ENCODE results near the gene CD28. TPM values are rescaled to one million over a fixed set of nuclear protein-coding genes. Genes with fewer than 3 reads are reported as not detected.

The CD28 gene
- total and polyA plus RNA-seq, 10 donors = 1.3 to 22.4 (median 13.0) TPM

DNA sequence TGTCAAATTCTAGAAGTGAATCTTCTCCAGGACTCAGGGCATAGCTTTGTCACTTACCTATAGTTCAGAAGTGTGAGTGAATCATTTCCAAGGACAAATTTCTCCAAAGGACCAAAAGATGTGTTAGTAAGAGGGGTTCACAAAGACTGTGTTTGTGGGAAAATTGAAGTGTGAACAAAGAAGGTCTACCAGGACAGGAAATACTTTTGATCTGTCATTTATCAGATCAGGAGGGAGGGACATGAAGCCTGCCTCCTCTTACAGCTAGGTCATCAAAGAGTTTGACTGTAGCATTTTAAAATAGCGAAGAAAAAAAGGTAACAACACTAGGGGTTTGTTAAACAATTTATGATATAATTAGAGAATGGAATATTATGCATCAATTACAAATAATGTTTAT, 2.0 kb upstream of the CD28 start:
- H3K27ac ChIP-seq = peak overlapping the region; percentile 32 to 84 (median 68)
- H3K4me1 ChIP-seq = peaks cover 6 to 36% (median 13%) of the 10 kb centered on the region in 6 donors
- no peak overlapping the region for H3K4me3 ChIP-seq
- no peaks in the 10 kb centered on the region for H3K36me3 ChIP-seq
- no peaks in the 10 kb centered on the region for H3K27me3 ChIP-seq (replicated peaks in 1 of 7)
- intact Hi-C loops (cut with DNase I; ENCODE audit: low total_unique reads) = no loop called here
- 66 to 82% (median 73%) methylated on average over 1 of the region's 1 CpG for WGBS, 5 donors
- peaks cover 0 to 17% (median 4%) of the 10 kb centered on the region in 8 donors for H3K9me3 ChIP-seq
- DNase-seq = no peak
- no peak for TF ChIP-seq POLR2AphosphoS5 (IDR thresholded peaks at IDR 0.05)
- TF ChIP-seq, protein P1, sequence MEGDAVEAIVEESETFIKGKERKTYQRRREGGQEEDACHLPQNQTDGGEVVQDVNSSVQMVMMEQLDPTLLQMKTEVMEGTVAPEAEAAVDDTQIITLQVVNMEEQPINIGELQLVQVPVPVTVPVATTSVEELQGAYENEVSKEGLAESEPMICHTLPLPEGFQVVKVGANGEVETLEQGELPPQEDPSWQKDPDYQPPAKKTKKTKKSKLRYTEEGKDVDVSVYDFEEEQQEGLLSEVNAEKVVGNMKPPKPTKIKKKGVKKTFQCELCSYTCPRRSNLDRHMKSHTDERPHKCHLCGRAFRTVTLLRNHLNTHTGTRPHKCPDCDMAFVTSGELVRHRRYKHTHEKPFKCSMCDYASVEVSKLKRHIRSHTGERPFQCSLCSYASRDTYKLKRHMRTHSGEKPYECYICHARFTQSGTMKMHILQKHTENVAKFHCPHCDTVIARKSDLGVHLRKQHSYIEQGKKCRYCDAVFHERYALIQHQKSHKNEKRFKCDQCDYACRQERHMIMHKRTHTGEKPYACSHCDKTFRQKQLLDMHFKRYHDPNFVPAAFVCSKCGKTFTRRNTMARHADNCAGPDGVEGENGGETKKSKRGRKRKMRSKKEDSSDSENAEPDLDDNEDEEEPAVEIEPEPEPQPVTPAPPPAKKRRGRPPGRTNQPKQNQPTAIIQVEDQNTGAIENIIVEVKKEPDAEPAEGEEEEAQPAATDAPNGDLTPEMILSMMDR (IDR thresholded peaks at IDR 0.05 in 8 of 11, conservative IDR thresholded peaks at IDR 0.05 in 3 of 11) = no peak
- no peak for TF ChIP-seq POLR2A (IDR thresholded peaks at IDR 0.05)

DNA sequence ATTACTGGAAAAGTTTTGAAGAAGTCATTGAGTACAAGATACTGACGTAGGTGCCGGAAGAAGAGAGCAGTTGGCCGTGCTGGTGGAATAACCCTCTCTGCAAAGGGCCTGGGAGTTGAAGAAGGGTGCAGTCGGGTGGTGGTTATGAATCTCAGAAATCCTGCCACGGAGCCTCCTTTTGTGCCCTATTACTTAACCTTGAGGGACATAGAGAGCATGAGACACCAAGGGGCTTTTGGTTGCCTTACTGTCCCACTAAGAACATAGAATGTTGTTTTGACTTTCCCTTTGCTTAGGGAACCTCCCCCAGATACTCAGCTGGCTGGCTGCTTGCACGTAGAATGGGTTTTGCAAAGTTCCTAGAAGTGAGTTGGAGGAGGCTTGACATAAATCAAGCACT, 1.3 kb upstream of the CD28 start:
- H3K27me3 ChIP-seq (replicated peaks in 1 of 7) = no peaks in the 10 kb centered on the region
- peak in 1 of 3 donors; percentile 51 for TF ChIP-seq POLR2AphosphoS5 (IDR thresholded peaks at IDR 0.05)
- TF ChIP-seq, protein P1 (IDR thresholded peaks at IDR 0.05 in 8 of 11, conservative IDR thresholded peaks at IDR 0.05 in 3 of 11) = no peak
- 68 to 78% (median 75%) methylated on average over 6 of the region's 6 CpGs for WGBS, 5 donors
- H3K36me3 ChIP-seq = no peaks in the 10 kb centered on the region
- H3K9me3 ChIP-seq = peaks cover 0 to 17% (median 4%) of the 10 kb centered on the region in 8 donors
- intact Hi-C loops (cut with DNase I; ENCODE audit: low total_unique reads) = no loop called here
- no peak overlapping the region for H3K4me3 ChIP-seq
- DNase-seq = no peak
- peak overlapping the region in 7 of 8 donors; percentile 49 to 84 (median 70) for H3K27ac ChIP-seq
- H3K4me1 ChIP-seq = peaks cover 6 to 43% (median 16%) of the 10 kb centered on the region in 6 donors

DNA sequence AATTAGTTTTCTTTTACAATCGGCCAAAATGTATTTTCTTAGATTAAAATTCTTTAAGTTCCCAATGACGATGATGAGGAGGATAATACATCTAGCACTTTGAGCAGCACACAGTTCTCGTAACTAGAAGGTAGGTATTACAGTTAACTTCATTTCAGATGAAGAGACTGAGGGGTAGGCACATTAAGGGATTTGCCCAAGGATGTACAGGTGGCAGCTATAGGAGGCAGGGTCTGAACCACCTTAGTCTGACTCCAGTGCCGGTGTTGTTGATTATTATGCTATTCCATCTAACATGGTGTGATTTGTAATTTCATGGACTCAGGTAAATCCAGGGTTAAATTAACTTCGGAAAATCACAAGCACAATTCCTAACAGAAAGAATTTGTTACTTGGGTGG, 1.1 kb downstream of the CD28 start:
- Histone ChIP-seq H3K36me3 (no peaks in the 10 kb centered on the region), H3K4me3 (peak overlapping the region in 6 of 8 donors; percentile 2 to 57 (median 14)), H3K4me1 (peaks cover 6 to 55% (median 26%) of the 10 kb centered on the region in 6 donors), H3K27me3 (replicated peaks in 1 of 7) (no peaks in the 10 kb centered on the region), H3K9me3 (peaks cover 0 to 10% (median 3%) of the 10 kb centered on the region in 8 donors), H3K27ac (peak overlapping the region; percentile 54 to 84 (median 68))
- no peak for TF ChIP-seq POLR2A (IDR thresholded peaks at IDR 0.05)
- TF ChIP-seq POLR2AphosphoS5 (IDR thresholded peaks at IDR 0.05) = no peak
- TF ChIP-seq, protein P1 (IDR thresholded peaks at IDR 0.05 in 8 of 11, conservative IDR thresholded peaks at IDR 0.05 in 3 of 11) = no peak
- WGBS, 5 donors = 78 to 90% (median 83%) methylated on average over 5 of the region's 5 CpGs
- intact Hi-C loops (cut with DNase I; ENCODE audit: low total_unique reads) = no loop called here
- no peak for DNase-seq

DNA sequence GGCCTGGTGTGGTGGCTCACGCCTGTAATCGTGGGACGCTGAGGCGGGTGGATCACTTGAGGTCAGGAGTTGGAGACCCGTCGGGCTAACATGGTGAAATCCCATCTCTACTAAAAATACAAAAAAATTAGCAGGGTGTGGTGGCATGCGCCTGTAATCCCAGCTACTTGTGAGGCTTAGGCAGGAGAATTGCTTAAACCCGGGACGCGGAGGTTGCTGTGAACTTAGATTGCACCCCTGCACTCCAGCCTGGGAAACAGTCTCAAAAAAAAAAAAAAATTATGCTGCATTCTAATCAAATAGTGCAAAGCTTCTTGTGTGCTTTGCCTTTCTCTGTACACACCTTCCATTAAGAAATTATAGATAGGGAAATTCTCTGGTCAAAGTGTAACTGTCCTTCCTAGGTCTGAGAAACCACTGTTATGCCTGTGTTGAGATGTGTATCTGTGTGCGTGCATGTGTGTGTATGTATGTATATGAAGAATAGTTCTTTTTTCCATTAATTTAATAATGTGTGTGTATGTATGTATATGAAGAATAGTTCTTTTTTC, 2.5 kb downstream of the CD28 start:
- no peaks in the 10 kb centered on the region for H3K36me3 ChIP-seq
- no peaks in the 10 kb centered on the region for H3K27me3 ChIP-seq (replicated peaks in 1 of 7)
- intact Hi-C loops (cut with DNase I; ENCODE audit: low total_unique reads) = no loop called here
- peak overlapping the region in 4 of 8 donors; percentile 5 to 57 (median 18) for H3K4me3 ChIP-seq
- H3K4me1 ChIP-seq = peaks cover 6 to 63% (median 30%) of the 10 kb centered on the region in 6 donors
- no peaks in the 10 kb centered on the region for H3K9me3 ChIP-seq
- WGBS, 5 donors = 79 to 93% (median 85%) methylated on average over 11 of the region's 11 CpGs
- DNase-seq = no peak
- no peak for TF ChIP-seq POLR2A (IDR thresholded peaks at IDR 0.05)
- TF ChIP-seq, protein P1 (IDR thresholded peaks at IDR 0.05 in 8 of 11, conservative IDR thresholded peaks at IDR 0.05 in 3 of 11) = no peak
- no peak for TF ChIP-seq POLR2AphosphoS5 (IDR thresholded peaks at IDR 0.05)
- H3K27ac ChIP-seq = peak overlapping the region in 7 of 8 donors; percentile 65 to 84 (median 70)

Data from spleen (tissue), 11 donors.